Activated naive CD4-positive, alpha-beta T cell treated with anti-CD3 and anti-CD28 coated beads, Interleukin-2, amount 10 ng/mL, durations not matched to agents 7 days and 5 days (primary cell): ENCODE measurements around the gene TMED8.
A peak's percentile ranks its signal among the peaks of the same experiment; 100 is the strongest.

Experiments used
- CTCF ChIA-PET: fragments of 350-600 bp; sonication (Branson Sonifier 250); formaldehyde crosslinking; loops from one replicate; lab custom pipeline; 2021; ENCODE audit warnings: antibody characterized with exemption; lab: Charles Lee
- DNase-seq: peaks from one replicate; pipeline ENCODE4 v3.0.0-alpha.2; 2020
- H3K27ac Mint-ChIP-seq: one replicate; pipeline ENCODE4 v1.8.0; 2021; ENCODE audit warnings: mild to moderate bottlenecking, moderate library complexity, mixed read lengths
- H3K27me3 Mint-ChIP-seq: one replicate; pipeline ENCODE4 v1.8.0; 2021; ENCODE audit warnings: mild to moderate bottlenecking, mixed read lengths
- H3K36me3 Mint-ChIP-seq: one replicate; pipeline ENCODE4 v1.8.0; 2021; ENCODE audit warnings: mixed read lengths
- H3K4me1 Mint-ChIP-seq: one replicate; pipeline ENCODE4 v1.8.0; 2021; ENCODE audit warnings: mixed read lengths
- H3K4me3 Mint-ChIP-seq: one replicate; pipeline ENCODE4 v1.8.0; 2021; ENCODE audit warnings: mild to moderate bottlenecking, moderate library complexity, mixed read lengths
- H3K9me3 Mint-ChIP-seq: one replicate; pipeline ENCODE4 v1.8.0; 2021; ENCODE audit warnings: mixed read lengths

Gene TMED8

DNA sequence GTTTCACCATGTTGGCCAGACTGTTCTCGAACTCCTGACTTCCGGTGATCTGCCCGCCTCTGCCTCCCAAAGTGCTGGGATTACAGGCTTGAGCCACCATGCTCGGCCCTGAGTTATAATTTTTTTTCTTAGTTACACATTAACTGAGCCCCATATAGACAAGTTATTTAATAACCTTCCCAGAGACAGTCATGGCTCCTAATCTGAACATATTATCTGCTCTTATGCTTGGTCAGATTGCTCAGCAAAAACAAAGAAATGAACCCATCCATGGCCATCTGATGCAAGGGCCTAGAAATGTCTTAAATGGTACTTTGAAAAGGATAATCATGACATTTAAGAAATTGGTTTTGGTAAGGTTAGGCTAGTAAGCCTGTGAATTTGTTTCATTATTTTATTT lies 13.3 kb upstream of the TMED8 start:
- Mint-ChIP-seq H3K9me3 (no peaks in the 10 kb centered on the region), H3K36me3 (no peaks in the 10 kb centered on the region), H3K27me3 (no peaks in the 10 kb centered on the region), H3K4me3 (no peak overlapping the region), H3K27ac (no peak overlapping the region), H3K4me1 (no peaks in the 10 kb centered on the region)
- CTCF ChIA-PET = interaction anchor here (1.1 kb wide), 1 partner anchor 74 kb away, joined by 3 read pairs; no protein-coding TSS in a partner anchor
- DNase-seq = no peak

DNA sequence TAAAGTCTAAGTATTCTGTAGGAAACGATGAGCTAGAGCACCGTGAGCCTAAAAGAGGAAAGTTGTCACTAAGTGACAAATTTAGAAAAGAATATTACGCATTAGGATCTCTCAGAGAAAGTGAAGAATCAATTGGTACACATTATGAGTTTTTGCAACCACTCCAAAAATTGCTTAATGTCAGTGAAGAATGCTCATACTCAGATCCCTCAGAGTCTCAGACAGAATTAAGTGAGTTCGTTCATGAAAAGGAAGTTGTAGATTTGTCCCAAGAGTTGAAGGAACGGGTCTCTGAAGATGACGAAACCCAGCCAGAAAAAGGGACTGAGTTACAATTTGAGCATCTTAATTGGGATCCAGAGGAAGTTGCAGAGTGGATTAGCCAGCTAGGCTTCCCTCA lies 1.8 kb upstream of the TMED8 start:
- Mint-ChIP-seq H3K27me3 (peaks cover 4% of the 10 kb centered on the region), H3K4me3 (no peak overlapping the region), H3K9me3 (no peaks in the 10 kb centered on the region), H3K4me1 (peaks cover 27% of the 10 kb centered on the region), H3K36me3 (peaks cover 9% of the 10 kb centered on the region), H3K27ac (no peak overlapping the region)
- CTCF ChIA-PET = interaction anchor here (0.6 kb wide), 1 partner anchor 23 kb away, joined by 3 read pairs; no protein-coding TSS in a partner anchor
- DNase-seq = no peak

DNA sequence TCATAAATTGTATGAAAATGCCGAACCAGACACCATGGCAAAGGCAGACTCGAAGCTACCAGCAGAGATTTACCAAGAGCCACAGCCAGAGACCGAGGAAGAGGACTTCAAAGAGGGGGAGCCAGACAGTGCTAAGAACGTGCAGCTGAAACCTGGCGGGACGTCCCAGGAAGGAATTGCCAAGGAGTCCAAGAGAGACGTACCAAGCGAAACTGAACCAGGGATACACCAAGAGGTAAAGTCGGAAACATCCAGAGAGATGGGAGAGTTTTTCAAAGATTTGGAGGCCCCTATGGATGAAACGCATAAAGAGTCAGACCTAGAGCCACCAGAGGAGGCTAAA lies 579 bp upstream of the TMED8 start:
- CTCF ChIA-PET = interaction anchor here (0.5 to 1.8 kb wide), 5 partner anchors 10 to 566 kb away, joined by 3 to 7 read pairs (median 4); partner anchors contain the start of gene GSTZ1
- no peak for DNase-seq
- Mint-ChIP-seq H3K4me1 (peaks cover 36% of the 10 kb centered on the region), H3K27ac (no peak overlapping the region), H3K9me3 (no peaks in the 10 kb centered on the region), H3K36me3 (peaks cover 16% of the 10 kb centered on the region), H3K27me3 (peaks cover 4% of the 10 kb centered on the region), H3K4me3 (no peak overlapping the region)

DNA sequence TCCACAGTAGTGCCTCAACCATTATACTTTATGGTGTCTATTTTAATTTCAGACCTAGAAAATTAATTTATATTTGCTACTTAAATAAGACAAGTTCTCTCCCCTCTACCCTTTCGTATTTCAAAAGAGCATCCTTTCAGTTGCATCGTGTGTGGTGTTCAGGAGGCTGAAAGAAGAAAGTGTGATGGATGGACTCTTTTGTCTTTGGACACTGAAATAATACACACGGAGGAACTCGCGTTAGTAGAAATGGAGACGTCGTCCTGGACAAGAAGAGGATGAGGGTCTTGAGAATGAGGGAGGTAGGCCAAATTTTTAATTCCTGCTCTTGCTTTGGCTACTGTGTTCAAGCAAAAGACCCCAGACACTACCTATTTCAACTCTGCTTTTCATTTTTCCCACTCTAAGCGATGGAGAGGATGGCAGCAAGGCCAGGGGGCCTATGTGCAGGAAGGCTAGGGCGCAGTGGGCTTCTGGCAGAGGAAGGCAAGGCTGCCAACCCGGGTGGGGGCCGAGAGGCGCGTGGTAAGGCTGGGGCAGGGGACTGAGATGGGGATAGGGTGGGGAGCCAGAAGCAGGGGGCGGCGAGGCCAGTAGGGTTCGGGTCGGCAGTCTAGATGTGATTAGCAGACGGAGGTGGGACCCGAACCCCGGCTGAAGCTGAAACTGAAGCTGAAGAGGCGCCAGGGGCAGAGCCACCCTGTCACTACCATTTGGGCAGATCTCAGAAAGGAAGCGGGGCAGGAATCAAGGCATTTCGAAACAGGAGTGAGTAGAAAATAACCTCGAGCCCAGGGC lies 722 bp downstream of the TMED8 start:
- H3K4me1 Mint-ChIP-seq = peaks cover 38% of the 10 kb centered on the region
- peak overlapping the region; percentile 89 for H3K4me3 Mint-ChIP-seq
- peak; percentile 52 for DNase-seq
- H3K27me3 Mint-ChIP-seq = peaks cover 4% of the 10 kb centered on the region
- H3K27ac Mint-ChIP-seq = peak overlapping the region; percentile 85
- H3K9me3 Mint-ChIP-seq = no peaks in the 10 kb centered on the region
- CTCF ChIA-PET = interaction anchor here (1.1 to 1.8 kb wide), 2 partner anchors 55 to 84 kb away, joined by 4 to 7 read pairs; partner anchors contain the start of gene GSTZ1
- H3K36me3 Mint-ChIP-seq = peaks cover 16% of the 10 kb centered on the region

DNA sequence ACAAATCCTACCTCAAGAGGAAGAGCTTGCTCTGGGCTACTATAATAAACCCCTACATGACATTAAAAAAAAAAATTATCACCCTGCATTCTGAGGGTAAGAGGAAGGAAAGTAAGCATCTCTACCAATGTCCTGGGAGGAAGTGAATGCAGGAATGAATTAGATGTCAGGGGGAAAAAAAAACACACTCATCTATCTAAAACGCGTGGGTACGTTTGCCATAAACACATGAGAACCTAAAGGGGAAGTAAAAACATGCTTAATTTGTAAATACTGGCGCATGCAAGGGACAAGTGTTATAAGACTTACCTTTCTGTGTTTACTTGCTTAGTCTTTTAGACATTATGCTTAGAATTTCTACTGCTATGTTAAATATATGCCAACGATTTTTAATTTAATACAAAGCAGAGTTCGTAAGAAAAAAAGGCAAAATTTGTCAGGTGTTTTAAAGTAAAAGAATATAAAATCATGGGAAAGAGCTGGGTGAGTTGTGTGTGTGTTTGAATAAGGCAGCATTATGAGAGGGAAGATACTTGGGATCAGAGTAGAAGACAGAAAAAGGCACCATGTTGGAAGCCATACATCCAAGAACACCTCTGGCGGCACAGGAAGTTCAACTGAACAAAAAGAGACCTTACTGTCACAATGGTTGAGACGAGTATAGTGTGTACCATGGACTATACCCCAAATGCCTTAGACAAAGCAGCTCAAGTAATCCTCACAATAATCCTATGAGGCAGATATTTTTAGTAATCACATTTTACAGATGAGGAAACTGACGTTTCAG lies 1.5 kb downstream of the TMED8 start:
- Mint-ChIP-seq H3K36me3 (peaks cover 16% of the 10 kb centered on the region), H3K4me3 (peak overlapping the region; percentile 89), H3K4me1 (peaks cover 38% of the 10 kb centered on the region), H3K27me3 (peaks cover 4% of the 10 kb centered on the region), H3K27ac (no peak overlapping the region), H3K9me3 (no peaks in the 10 kb centered on the region)
- no peak for DNase-seq
- CTCF ChIA-PET = no interaction called here

- H3K9me3 Mint-ChIP-seq = no peaks in the 10 kb centered on the region
- CTCF ChIA-PET = no interaction called here
- H3K4me1 Mint-ChIP-seq = peaks cover 51% of the 10 kb centered on the region
- DNase-seq = no peak
- H3K27me3 Mint-ChIP-seq = no peaks in the 10 kb centered on the region
- H3K27ac Mint-ChIP-seq = no peak overlapping the region
- peaks cover 18% of the 10 kb centered on the region for H3K36me3 Mint-ChIP-seq
- H3K4me3 Mint-ChIP-seq = no peak overlapping the region
Observed at GRCh38 chr14:77372304-77372841, 4.5 kb downstream of the TMED8 start.

DNA sequence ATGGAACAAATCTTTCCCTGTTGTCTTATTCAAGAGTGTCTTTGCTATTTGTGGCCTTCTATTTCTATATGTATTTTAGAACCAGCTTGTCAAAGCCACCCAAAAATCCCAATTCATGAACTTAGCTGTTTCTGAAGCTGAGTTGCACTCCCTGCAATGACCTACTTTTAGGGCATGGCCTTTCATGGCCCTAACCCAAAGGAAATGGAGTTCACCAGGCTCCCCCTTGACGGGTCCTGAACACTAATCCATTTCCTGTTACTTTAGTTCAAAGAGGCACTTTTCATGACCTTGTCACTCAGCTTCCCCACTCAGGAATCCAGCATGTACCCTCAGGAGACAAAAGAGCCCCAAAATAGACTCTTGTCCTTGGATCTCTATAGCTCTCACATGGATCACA lies 7.6 kb downstream of the TMED8 start:
- Mint-ChIP-seq H3K4me1 (peaks cover 29% of the 10 kb centered on the region), H3K4me3 (no peak overlapping the region), H3K36me3 (peaks cover 13% of the 10 kb centered on the region), H3K27me3 (no peaks in the 10 kb centered on the region), H3K9me3 (no peaks in the 10 kb centered on the region), H3K27ac (no peak overlapping the region)
- CTCF ChIA-PET = interaction anchor here (0.7 to 0.8 kb wide), 2 partner anchors 65 to 224 kb away, joined by 3 read pairs; no protein-coding TSS in a partner anchor
- DNase-seq = no peak

- Mint-ChIP-seq H3K27ac (no peak overlapping the region), H3K9me3 (no peaks in the 10 kb centered on the region), H3K4me1 (peaks cover 4% of the 10 kb centered on the region), H3K36me3 (peaks cover 2% of the 10 kb centered on the region), H3K4me3 (no peak overlapping the region), H3K27me3 (no peaks in the 10 kb centered on the region)
- CTCF ChIA-PET = no interaction called here
- no peak for DNase-seq
Observed at GRCh38 chr14:77364146-77364545, 12.7 kb downstream of the TMED8 start.

- Mint-ChIP-seq H3K27me3 (no peaks in the 10 kb centered on the region), H3K4me3 (no peak overlapping the region), H3K4me1 (no peaks in the 10 kb centered on the region), H3K27ac (no peak overlapping the region), H3K9me3 (no peaks in the 10 kb centered on the region), H3K36me3 (peaks cover 2% of the 10 kb centered on the region)
- DNase-seq = no peak
- CTCF ChIA-PET = interaction anchor here (0.6 kb wide), 1 partner anchor 12 kb away, joined by 3 read pairs; no protein-coding TSS in a partner anchor
Observed at GRCh38 chr14:77359626-77360025, 17.3 kb downstream of the TMED8 start.

- CTCF ChIA-PET = no interaction called here
- Mint-ChIP-seq H3K27me3 (no peaks in the 10 kb centered on the region), H3K4me1 (no peaks in the 10 kb centered on the region), H3K4me3 (no peak overlapping the region), H3K36me3 (peaks cover 2% of the 10 kb centered on the region), H3K9me3 (no peaks in the 10 kb centered on the region), H3K27ac (no peak overlapping the region)
- DNase-seq = no peak
Observed at GRCh38 chr14:77356899-77357298, 20.0 kb downstream of the TMED8 start.

GRCh38 chr14:77355811-77356210 lies 21.1 kb downstream of the TMED8 start:
- Mint-ChIP-seq H3K27me3 (no peaks in the 10 kb centered on the region), H3K27ac (no peak overlapping the region), H3K36me3 (no peaks in the 10 kb centered on the region), H3K4me3 (no peak overlapping the region), H3K9me3 (no peaks in the 10 kb centered on the region), H3K4me1 (no peaks in the 10 kb centered on the region)
- DNase-seq = no peak
- CTCF ChIA-PET = interaction anchor here (0.8 to 1.3 kb wide), 2 partner anchors 23 to 203 kb away, joined by 3 read pairs; no protein-coding TSS in a partner anchor

DNA sequence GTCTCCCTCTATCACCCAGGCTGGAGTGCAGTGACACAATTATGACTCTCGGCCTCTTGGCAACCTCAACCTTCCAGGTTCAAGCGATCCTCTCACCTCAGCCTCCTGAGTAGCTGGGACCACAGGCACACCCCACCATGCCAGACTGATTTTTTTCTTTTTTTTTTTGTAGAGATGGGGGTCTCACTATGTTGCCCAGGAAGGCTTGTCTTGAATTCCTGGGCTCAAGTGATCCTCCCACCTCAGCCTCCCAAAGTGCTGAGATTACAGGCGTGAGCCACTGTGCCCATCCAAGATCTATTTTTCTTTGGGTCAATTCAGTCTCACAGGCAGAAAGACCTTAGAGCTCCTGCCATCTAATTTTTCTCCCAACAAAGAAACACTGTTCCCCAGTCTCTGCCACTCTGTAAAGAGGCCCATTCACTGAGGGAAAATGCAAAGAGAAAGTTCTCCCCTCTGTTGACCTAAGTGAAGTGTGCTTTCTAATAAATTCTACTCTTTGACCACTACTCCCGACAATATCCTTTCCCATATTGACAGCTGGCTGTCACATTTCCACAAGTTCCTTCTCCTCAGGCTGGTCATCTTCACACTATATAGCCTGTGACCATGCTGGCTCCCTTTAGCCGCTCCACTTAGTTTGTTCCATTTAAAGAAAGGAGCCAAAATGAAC lies 23.3 kb downstream of the TMED8 start:
- peaks cover 6% of the 10 kb centered on the region for H3K36me3 Mint-ChIP-seq
- no peaks in the 10 kb centered on the region for H3K27me3 Mint-ChIP-seq
- H3K9me3 Mint-ChIP-seq = no peaks in the 10 kb centered on the region
- CTCF ChIA-PET = no interaction called here
- no peak overlapping the region for H3K4me3 Mint-ChIP-seq
- no peak overlapping the region for H3K27ac Mint-ChIP-seq
- DNase-seq = no peak
- H3K4me1 Mint-ChIP-seq = no peaks in the 10 kb centered on the region

DNA sequence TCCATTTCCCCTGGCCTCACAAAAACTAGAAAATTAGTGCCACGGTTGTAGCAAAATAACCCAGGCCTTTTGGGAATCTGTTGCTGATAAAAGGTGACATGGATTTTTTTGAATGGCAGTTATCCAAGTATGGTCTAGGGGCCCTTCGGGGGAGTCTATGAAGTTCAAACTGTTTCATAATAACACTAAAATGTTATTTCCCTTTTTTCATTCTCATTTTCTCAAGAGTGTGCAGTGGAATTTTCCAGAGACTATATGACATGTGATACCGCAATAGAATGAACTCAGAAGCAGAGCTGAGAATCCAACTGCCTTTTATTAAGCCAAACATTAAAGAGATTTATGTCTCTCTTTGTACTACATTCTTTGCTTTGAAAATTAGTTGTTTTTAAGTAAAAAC lies 29.1 kb downstream of the TMED8 start:
- no peaks in the 10 kb centered on the region for H3K9me3 Mint-ChIP-seq
- H3K4me1 Mint-ChIP-seq = no peaks in the 10 kb centered on the region
- no peak overlapping the region for H3K4me3 Mint-ChIP-seq
- CTCF ChIA-PET = no interaction called here
- H3K27ac Mint-ChIP-seq = no peak overlapping the region
- no peak for DNase-seq
- no peaks in the 10 kb centered on the region for H3K27me3 Mint-ChIP-seq
- H3K36me3 Mint-ChIP-seq = peaks cover 7% of the 10 kb centered on the region

GRCh38 chr14:77346495-77346894 lies 30.4 kb downstream of the TMED8 start:
- no peak for DNase-seq
- no peak overlapping the region for H3K4me3 Mint-ChIP-seq
- CTCF ChIA-PET = no interaction called here
- peaks cover 9% of the 10 kb centered on the region for H3K36me3 Mint-ChIP-seq
- H3K4me1 Mint-ChIP-seq = no peaks in the 10 kb centered on the region
- H3K27ac Mint-ChIP-seq = no peak overlapping the region
- no peaks in the 10 kb centered on the region for H3K27me3 Mint-ChIP-seq
- H3K9me3 Mint-ChIP-seq = no peaks in the 10 kb centered on the region
